ENCODE results near the gene GALNTL6. TPM values are rescaled to one million over a fixed set of nuclear protein-coding genes. Genes with fewer than 3 reads are reported as not detected.

GALNTL6 gene
- total RNA-seq, 2 donors from 2014 or later = 0.08 TPM; not detected in 1

DNA sequence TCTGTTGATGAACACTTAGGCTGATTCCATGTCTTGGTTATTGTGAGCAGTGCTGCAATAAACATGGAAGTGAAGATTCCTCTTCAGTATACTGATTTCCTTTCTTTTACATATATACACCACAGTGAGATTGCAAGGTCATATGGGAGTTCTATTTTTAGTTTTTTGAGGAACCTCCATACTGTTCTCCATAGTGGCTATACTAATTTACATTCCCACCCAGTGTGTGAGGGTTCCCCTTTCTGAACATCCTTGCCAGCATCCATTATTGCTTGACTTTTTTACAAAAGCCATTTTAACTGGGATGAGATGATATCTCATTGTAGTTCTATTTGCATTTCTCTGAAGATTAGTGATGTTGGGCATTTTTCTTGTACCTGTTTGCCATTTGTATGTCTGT lies 1274.9 kb downstream of the GALNTL6 start:
- H3K4me3 ChIP-seq = no peak overlapping the region
- no peak for DNase-seq (ENCODE audit: low spot score)

More for the DNA sequence above, 1274.9 kb downstream of the GALNTL6 start:
- TF ChIP-seq, protein P1, sequence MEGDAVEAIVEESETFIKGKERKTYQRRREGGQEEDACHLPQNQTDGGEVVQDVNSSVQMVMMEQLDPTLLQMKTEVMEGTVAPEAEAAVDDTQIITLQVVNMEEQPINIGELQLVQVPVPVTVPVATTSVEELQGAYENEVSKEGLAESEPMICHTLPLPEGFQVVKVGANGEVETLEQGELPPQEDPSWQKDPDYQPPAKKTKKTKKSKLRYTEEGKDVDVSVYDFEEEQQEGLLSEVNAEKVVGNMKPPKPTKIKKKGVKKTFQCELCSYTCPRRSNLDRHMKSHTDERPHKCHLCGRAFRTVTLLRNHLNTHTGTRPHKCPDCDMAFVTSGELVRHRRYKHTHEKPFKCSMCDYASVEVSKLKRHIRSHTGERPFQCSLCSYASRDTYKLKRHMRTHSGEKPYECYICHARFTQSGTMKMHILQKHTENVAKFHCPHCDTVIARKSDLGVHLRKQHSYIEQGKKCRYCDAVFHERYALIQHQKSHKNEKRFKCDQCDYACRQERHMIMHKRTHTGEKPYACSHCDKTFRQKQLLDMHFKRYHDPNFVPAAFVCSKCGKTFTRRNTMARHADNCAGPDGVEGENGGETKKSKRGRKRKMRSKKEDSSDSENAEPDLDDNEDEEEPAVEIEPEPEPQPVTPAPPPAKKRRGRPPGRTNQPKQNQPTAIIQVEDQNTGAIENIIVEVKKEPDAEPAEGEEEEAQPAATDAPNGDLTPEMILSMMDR (IDR thresholded peaks at IDR 0.05) = no peak
- H3K9me3 ChIP-seq = no peaks in the 10 kb centered on the region
- no peaks in the 10 kb centered on the region for H3K4me1 ChIP-seq
- no peaks in the 10 kb centered on the region for H3K36me3 ChIP-seq
- H3K27me3 ChIP-seq = no peaks in the 10 kb centered on the region
- H3K27ac ChIP-seq = no peak overlapping the region
